ENCODE data around the gene TOR1B. TPM values are rescaled to one million over a fixed set of nuclear protein-coding genes. Genes with fewer than 3 reads are reported as not detected.

Gene TOR1B
- total RNA-seq, 1 experiment from 2014 or later, result 45.5 TPM

- DNase-seq (ENCODE audit: low spot score), result no peak
Measured at GRCh38 chr9:129845373-129845772, 42.4 kb downstream of the TOR1B start.

- no peak for DNase-seq (ENCODE audit: low spot score)
Measured at GRCh38 chr9:129848712-129849441, 45.9 kb downstream of the TOR1B start.

- DNase-seq (ENCODE audit: low spot score), result no peak
Measured at GRCh38 chr9:129849901-129850300, 46.9 kb downstream of the TOR1B start.

- DNase-seq (ENCODE audit: low spot score), result no peak
Measured at GRCh38 chr9:129850821-129851550, 48.0 kb downstream of the TOR1B start.

GRCh38 chr9:129851821-129852220 is 48.8 kb downstream of the TOR1B start:
- no peak for DNase-seq (ENCODE audit: low spot score)

GRCh38 chr9:129852579-129852978 is 49.6 kb downstream of the TOR1B start:
- DNase-seq (ENCODE audit: low spot score), result no peak

- no peak for DNase-seq (ENCODE audit: low spot score)
Measured at GRCh38 chr9:129853614-129854013, 50.6 kb downstream of the TOR1B start.

GRCh38 chr9:129854588-129855110 is 51.7 kb downstream of the TOR1B start:
- DNase-seq (ENCODE audit: low spot score), result no peak

GRCh38 chr9:129857207-129857606 is 54.2 kb downstream of the TOR1B start:
- DNase-seq (ENCODE audit: low spot score), result no peak

GRCh38 chr9:129858167-129858962 is 55.4 kb downstream of the TOR1B start:
- DNase-seq (ENCODE audit: low spot score), result no peak

Other genes starting within 250 kb of the TOR1B start
- gene C9orf50, start 182.1 kb upstream of the TOR1B start, total RNA-seq (2014; rRNA removed; shearing (Covaris generic)), result not detected in 2 replicates
- 42.0 and 47.8 TPM in 2 replicates for gene NTMT1, start 177.0 kb upstream of the TOR1B start, total RNA-seq (2014; rRNA removed; shearing (Covaris generic))
- gene ASB6, start 161.0 kb upstream of the TOR1B start, total RNA-seq (2014; rRNA removed; shearing (Covaris generic)), result 8.3 and 13.3 TPM in 2 replicates
- gene PRRX2, start 137.5 kb upstream of the TOR1B start, total RNA-seq (2014; rRNA removed; shearing (Covaris generic)), result 16.5 and 18.9 TPM in 2 replicates
- gene PTGES, start 50.1 kb upstream of the TOR1B start, total RNA-seq (2014; rRNA removed; shearing (Covaris generic)), result 13.0 and 14.2 TPM in 2 replicates
- gene TOR1A, start 21.0 kb downstream of the TOR1B start, total RNA-seq (2014; rRNA removed; shearing (Covaris generic)), result 37.1 and 73.7 TPM in 2 replicates
- 52.7 and 58.8 TPM in 2 replicates for gene C9orf78, start 32.1 kb downstream of the TOR1B start, total RNA-seq (2014; rRNA removed; shearing (Covaris generic))
- 2.6 and 2.8 TPM in 2 replicates for gene USP20, start 32.3 kb downstream of the TOR1B start, total RNA-seq (2014; rRNA removed; shearing (Covaris generic))
- gene FNBP1, start 240.0 kb downstream of the TOR1B start, total RNA-seq (2014; rRNA removed; shearing (Covaris generic)), result 19.2 and 24.7 TPM in 2 replicates